GM12875 (cell line): ENCODE results near the gene ARHGEF40.

Source experiments
- H3K4me3 ChIP-seq: one replicate; pipeline ENCODE4 v1.5.1; 2011; ENCODE audit warnings: low read depth, low read length, control low read depth
- TF ChIP-seq, protein P1 (sequence below): IDR thresholded peaks from 2 replicates; pipeline ENCODE4 v1.5.1; 2011; ENCODE audit warnings: low read depth, mild to moderate bottlenecking, control low read depth, inconsistent platforms, low read length, moderate library complexity, borderline replicate concordance; ENCODE audit not compliant: insufficient read depth

Gene ARHGEF40

DNA sequence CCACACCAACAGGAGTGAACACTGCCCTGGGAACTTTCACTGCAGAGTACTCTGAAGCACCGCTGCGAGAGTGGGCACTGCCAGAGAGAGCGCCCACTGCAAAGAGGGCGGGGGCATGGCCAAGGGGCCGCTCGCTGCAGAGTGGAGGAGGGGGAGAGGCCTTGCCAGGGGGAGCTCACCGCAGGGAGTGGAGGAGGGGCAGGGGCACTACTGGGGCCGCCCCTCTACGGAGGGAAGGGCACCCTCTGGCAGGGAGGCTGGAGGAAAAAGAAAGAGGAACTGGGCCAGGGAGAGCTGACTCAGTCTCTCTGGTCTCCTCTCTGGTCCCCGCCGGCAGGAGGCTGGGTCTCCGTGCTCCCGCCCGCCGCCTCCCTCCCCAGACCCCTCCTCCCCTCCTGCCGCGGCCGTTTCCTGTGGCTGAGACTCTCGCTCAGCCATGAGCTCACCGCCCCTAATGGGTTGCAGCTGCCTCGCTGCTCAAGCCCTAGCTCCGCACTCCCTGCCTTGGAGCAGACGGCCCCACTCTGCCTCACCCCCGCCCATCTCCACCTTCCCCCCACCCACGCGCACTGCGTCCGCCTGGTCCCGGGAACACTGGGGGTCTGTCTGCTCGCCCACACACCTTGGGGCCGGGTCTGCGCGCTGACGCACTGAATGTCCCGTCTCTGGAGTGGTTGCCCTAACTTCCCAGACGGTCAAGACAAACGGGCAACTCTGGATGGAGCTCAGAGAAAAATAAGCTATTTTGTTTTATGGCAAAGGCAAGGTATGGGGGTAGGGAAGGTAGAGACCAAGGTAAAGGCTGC is 1.3 kb downstream of the ARHGEF40 start:
- TF ChIP-seq, protein P1, sequence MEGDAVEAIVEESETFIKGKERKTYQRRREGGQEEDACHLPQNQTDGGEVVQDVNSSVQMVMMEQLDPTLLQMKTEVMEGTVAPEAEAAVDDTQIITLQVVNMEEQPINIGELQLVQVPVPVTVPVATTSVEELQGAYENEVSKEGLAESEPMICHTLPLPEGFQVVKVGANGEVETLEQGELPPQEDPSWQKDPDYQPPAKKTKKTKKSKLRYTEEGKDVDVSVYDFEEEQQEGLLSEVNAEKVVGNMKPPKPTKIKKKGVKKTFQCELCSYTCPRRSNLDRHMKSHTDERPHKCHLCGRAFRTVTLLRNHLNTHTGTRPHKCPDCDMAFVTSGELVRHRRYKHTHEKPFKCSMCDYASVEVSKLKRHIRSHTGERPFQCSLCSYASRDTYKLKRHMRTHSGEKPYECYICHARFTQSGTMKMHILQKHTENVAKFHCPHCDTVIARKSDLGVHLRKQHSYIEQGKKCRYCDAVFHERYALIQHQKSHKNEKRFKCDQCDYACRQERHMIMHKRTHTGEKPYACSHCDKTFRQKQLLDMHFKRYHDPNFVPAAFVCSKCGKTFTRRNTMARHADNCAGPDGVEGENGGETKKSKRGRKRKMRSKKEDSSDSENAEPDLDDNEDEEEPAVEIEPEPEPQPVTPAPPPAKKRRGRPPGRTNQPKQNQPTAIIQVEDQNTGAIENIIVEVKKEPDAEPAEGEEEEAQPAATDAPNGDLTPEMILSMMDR, result no peak
- no peak overlapping the region for H3K4me3 ChIP-seq

DNA sequence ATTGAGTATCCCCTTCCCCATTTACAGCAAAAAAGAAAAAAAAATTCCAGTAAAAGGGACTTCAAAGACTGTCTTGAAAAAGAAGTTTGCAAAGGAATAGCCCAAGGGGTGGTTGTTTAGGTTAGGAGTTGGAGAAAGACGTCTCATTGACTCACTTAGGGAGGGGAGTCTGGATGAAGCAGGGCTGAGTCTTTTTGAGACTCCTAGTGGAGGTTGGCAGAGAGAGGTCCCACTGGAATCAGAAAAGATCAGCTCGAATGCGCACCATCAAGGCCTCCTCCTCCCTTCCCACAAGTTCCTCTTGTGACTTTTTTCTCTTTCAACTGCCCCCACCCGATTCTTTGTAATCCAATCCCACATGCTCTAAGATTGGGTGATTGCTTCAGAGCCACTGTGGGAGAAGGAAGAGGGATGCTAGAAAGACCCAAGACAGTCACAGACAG is 1.9 kb downstream of the ARHGEF40 start:
- H3K4me3 ChIP-seq, result no peak overlapping the region
- TF ChIP-seq, protein P1, result no peak

DNA sequence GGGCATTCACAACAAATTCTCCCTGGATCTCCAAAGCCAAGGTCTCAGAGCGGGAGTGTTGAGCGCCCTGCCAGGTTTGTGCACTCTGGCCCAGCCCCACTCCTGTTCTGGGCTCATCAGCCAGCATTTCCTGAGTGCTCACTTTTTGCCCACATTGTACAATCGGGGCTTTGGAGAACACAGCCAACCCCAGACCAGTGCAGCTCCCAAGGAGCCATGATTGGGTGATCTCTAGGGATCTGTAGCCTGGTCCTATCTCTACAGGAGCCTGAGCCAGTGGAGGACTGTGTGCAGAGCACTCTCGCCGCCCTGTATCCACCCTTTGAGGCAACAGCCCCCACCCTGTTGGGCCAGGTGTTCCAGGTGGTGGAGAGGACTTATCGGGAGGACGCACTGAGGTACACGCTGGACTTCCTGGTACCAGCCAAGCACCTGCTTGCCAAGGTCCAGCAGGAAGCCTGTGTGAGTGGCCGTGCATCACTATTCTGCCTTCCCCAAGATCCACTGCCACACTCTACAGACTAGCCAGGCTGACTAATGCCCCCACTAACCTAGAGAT is 2.8 kb downstream of the ARHGEF40 start:
- no peak overlapping the region for H3K4me3 ChIP-seq
- TF ChIP-seq, protein P1, result no peak

GRCh38 chr14:21073921-21074320 is 3.8 kb downstream of the ARHGEF40 start:
- TF ChIP-seq, protein P1, result no peak
- no peak overlapping the region for H3K4me3 ChIP-seq

DNA sequence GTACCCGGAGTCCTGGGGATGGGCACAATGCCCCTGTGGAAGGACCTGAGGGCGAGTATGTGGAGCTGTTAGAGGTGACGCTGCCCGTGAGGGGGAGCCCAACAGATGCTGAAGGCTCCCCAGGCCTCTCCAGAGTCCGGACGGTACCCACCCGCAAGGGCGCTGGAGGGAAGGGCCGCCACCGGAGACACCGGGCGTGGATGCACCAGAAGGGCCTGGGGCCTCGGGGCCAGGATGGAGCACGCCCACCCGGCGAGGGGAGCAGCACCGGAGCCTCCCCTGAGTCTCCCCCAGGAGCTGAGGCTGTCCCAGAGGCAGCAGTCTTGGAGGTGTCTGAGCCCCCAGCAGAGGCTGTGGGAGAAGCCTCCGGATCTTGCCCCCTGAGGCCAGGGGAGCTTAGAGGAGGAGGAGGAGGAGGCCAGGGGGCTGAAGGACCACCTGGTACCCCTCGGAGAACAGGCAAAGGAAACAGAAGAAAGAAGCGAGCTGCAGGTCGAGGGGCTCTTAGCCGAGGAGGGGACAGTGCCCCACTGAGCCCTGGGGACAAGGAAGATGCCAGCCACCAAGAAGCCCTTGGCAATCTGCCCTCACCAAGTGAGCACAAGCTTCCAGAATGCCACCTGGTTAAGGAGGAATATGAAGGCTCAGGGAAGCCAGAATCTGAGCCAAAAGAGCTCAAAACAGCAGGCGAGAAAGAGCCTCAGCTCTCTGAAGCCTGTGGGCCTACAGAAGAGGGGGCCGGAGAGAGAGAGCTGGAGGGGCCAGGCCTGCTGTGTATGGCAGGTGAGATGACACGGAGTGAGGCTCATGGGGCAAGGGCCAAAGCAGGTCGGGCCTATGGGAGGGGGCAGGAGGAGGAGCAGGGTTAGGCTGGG is 4.5 kb downstream of the ARHGEF40 start:
- no peak overlapping the region for H3K4me3 ChIP-seq
- TF ChIP-seq, protein P1, result no peak

- H3K4me3 ChIP-seq, result no peak overlapping the region
These were observed 5.8 kb downstream of the ARHGEF40 start for GRCh38 chr14:21075719-21076437.

More at GRCh38 chr14:21075719-21076437, 5.8 kb downstream of the ARHGEF40 start:
- TF ChIP-seq, protein P1, result no peak
